ENCODE results near the gene KCNH8.

KCNH8 gene

GRCh38 chr3:19202303-19202702, 54.0 kb downstream of the KCNH8 start:
- no peak for TF ChIP-seq NFIC (IDR thresholded peaks at IDR 0.05)
- TF ChIP-seq TEAD4 (IDR thresholded peaks at IDR 0.05), result no peak
- no peak for TF ChIP-seq YY1 (IDR thresholded peaks at IDR 0.05; ENCODE audit: low read depth)
- no peak for TF ChIP-seq EGR1 (IDR thresholded peaks at IDR 0.05)
- TF ChIP-seq USF1 (IDR thresholded peaks at IDR 0.05), result no peak
- no peak for TF ChIP-seq CEBPB (IDR thresholded peaks at IDR 0.05)
- TF ChIP-seq MAX (IDR thresholded peaks at IDR 0.05), result no peak
- TF ChIP-seq ZBTB7A (IDR thresholded peaks at IDR 0.05; ENCODE audit: low read depth), result no peak
- TF ChIP-seq CREB1 (IDR thresholded peaks at IDR 0.05; ENCODE audit: low read depth), result no peak
- no peak for TF ChIP-seq FOXM1 (IDR thresholded peaks at IDR 0.05; ENCODE audit: borderline replicate concordance, low read depth)
- no peak for TF ChIP-seq TAF1 (IDR thresholded peaks at IDR 0.05; ENCODE audit: low read depth)
- no peak for TF ChIP-seq EP300 (IDR thresholded peaks at IDR 0.05; ENCODE audit: borderline replicate concordance)
- TF ChIP-seq RAD21 (IDR thresholded peaks at IDR 0.05; ENCODE audit: low read depth), result no peak

- TF ChIP-seq TEAD4 (IDR thresholded peaks at IDR 0.05) (no peak), TAF1 (IDR thresholded peaks at IDR 0.05; ENCODE audit: low read depth) (no peak), TCF12 (IDR thresholded peaks at IDR 0.05; ENCODE audit: low read depth) (no peak), EGR1 (IDR thresholded peaks at IDR 0.05) (no peak), MAX (IDR thresholded peaks at IDR 0.05) (no peak), CREB1 (IDR thresholded peaks at IDR 0.05; ENCODE audit: low read depth) (no peak), FOXM1 (IDR thresholded peaks at IDR 0.05; ENCODE audit: borderline replicate concordance, low read depth) (no peak), RAD21 (IDR thresholded peaks at IDR 0.05; ENCODE audit: low read depth) (no peak), REST (IDR thresholded peaks at IDR 0.05; ENCODE audit: low read depth) (no peak), YY1 (IDR thresholded peaks at IDR 0.05; ENCODE audit: low read depth) (no peak), USF1 (IDR thresholded peaks at IDR 0.05) (no peak), EP300 (IDR thresholded peaks at IDR 0.05; ENCODE audit: borderline replicate concordance) (no peak), NFIC (IDR thresholded peaks at IDR 0.05) (no peak), CEBPB (IDR thresholded peaks at IDR 0.05) (no peak)
These were observed 54.4 kb downstream of the KCNH8 start for GRCh38 chr3:19202754-19203153.

- no peak for TF ChIP-seq REST (IDR thresholded peaks at IDR 0.05; ENCODE audit: low read depth)
- TF ChIP-seq CREB1 (IDR thresholded peaks at IDR 0.05; ENCODE audit: low read depth), result no peak
- no peak for TF ChIP-seq EP300 (IDR thresholded peaks at IDR 0.05; ENCODE audit: borderline replicate concordance)
- TF ChIP-seq TAF1 (IDR thresholded peaks at IDR 0.05; ENCODE audit: low read depth), result no peak
- TF ChIP-seq NFIC (IDR thresholded peaks at IDR 0.05), result no peak
- TF ChIP-seq FOXM1 (IDR thresholded peaks at IDR 0.05; ENCODE audit: borderline replicate concordance, low read depth), result no peak
- TF ChIP-seq TEAD4 (IDR thresholded peaks at IDR 0.05), result no peak
- no peak for TF ChIP-seq YY1 (IDR thresholded peaks at IDR 0.05; ENCODE audit: low read depth)
- TF ChIP-seq TCF12 (IDR thresholded peaks at IDR 0.05; ENCODE audit: low read depth), result no peak
- TF ChIP-seq RAD21 (IDR thresholded peaks at IDR 0.05; ENCODE audit: low read depth), result no peak
- no peak for TF ChIP-seq ZBTB7A (IDR thresholded peaks at IDR 0.05; ENCODE audit: low read depth)
- TF ChIP-seq CEBPB (IDR thresholded peaks at IDR 0.05), result no peak
- no peak for TF ChIP-seq USF1 (IDR thresholded peaks at IDR 0.05)
- TF ChIP-seq EGR1 (IDR thresholded peaks at IDR 0.05), result no peak
- TF ChIP-seq MAX (IDR thresholded peaks at IDR 0.05), result no peak
These were observed 58.2 kb downstream of the KCNH8 start for GRCh38 chr3:19206540-19206939.

- TF ChIP-seq CEBPB (IDR thresholded peaks at IDR 0.05) (no peak), TEAD4 (IDR thresholded peaks at IDR 0.05) (no peak), FOXM1 (IDR thresholded peaks at IDR 0.05; ENCODE audit: borderline replicate concordance, low read depth) (no peak), TAF1 (IDR thresholded peaks at IDR 0.05; ENCODE audit: low read depth) (no peak), MAX (IDR thresholded peaks at IDR 0.05) (no peak), EP300 (IDR thresholded peaks at IDR 0.05; ENCODE audit: borderline replicate concordance) (no peak), RAD21 (IDR thresholded peaks at IDR 0.05; ENCODE audit: low read depth) (no peak), EGR1 (IDR thresholded peaks at IDR 0.05) (no peak), ZBTB7A (IDR thresholded peaks at IDR 0.05; ENCODE audit: low read depth) (no peak), TCF12 (IDR thresholded peaks at IDR 0.05; ENCODE audit: low read depth) (no peak), YY1 (IDR thresholded peaks at IDR 0.05; ENCODE audit: low read depth) (no peak), REST (IDR thresholded peaks at IDR 0.05; ENCODE audit: low read depth) (no peak), CREB1 (IDR thresholded peaks at IDR 0.05; ENCODE audit: low read depth) (no peak), NFIC (IDR thresholded peaks at IDR 0.05) (no peak), USF1 (IDR thresholded peaks at IDR 0.05) (no peak)
These were observed 65.4 kb downstream of the KCNH8 start for GRCh38 chr3:19213603-19214220.
